Measurements from ENCODE around the gene KLHL42.
"Not testable (repeated sequence)": the region's sequence is repeated elsewhere in the genome, so short reads cannot be mapped to it uniquely, and the experiment has no call there.

KLHL42 gene

DNA sequence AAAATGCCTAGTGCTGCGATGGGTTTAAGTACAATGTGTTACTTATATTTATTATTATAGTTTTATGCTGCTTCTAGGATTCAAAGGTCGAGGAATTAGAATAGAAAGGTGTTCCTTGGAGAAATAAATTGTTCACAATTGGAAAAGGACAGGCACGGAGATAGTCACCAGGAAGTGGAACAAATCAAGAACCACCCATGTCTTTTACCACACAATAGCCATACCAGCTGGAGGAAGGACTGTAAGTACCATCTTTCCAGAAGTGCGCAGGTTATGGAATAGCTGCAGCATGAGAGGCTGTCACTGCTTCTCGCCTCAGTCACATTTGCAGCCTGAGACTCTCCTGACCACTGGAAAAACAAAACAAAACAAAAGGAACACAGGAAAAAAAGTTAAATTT lies 40.5 kb downstream of the KLHL42 start:
- no peak for DNase-seq

DNA sequence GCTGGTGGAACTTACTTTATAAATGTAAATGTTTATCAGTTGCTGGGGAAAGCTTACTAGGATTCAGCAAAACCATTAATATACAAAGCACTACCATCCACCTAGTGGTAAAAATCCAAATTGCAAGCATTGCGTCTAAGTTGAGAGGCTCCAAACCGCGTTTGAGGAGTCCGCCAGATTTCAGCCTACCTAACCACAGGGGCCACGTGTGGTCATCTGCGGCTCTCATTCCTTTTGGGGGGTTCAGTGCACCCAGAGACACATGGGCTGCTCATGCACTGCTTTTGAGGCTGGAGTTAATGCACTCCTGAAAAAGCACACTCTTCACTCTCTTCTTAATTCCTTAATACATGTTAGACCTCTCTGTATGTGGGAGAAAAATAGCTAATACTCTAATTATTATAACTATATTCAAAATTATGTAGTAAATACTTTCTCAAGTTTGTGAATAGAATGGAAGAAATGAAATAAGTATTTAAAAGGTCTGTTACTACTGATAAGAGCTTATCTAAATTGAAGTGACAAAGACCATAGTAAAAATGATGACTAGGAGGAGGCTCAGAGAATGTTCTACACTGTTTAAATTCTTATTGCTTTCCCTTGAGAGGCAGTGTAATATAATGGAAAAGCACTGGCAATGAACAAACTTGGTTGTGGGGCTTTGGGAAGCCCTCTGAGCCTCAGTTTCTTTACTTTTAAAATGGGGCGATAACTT lies 41.4 kb downstream of the KLHL42 start:
- peak; percentile 72 for DNase-seq

DNA sequence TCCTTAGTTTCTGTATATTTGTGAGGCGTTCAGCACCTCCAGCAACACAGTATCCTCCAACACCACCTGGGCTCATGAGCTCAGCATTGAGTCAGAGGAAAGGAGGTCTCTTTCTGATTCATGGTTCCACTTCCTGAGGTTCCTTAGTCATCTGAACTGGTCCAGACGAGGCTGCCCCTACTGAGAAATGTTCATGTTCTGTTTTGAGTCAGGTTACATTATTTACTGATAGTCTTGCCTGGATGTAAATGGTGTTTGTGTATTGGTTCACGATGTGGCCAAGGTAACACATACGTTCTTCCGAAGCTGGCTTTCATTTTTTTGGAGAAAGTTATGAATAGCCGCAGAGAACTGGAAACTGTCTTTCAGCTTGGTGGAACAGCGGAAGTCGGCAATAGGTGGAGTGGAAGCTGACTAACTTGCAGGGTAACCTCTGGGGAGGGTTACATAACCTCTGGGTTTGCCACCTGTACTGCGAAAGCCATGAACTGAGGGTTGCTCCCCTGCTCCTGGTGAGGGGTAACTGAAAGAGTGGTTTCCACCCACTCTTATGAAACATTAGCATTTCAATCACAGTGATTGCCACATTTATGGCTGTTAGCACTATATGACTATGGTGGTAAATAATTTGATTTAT lies 42.2 kb downstream of the KLHL42 start:
- DNase-seq: peak; percentile 28

DNA sequence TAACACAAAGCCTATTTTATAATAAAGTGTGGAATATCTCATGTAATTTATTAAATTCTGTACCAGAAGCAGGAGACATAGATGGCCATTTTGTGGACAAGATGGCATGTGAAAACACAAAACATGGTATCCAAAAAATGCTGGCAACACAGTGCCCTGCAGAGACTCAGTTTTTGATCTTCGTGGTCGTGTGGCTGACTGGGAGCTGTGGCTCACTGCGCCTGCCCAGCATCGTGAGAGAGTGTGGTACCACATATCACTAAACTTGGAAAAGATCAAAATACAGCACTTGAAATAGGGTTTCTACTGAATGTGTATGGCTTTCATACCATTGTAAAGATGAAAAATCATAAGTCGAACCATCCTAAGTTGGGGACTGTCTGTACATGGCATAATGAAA lies 43.0 kb downstream of the KLHL42 start:
- DNase-seq: no peak

GRCh38 chr12:27824126-27824842 lies 44.3 kb downstream of the KLHL42 start:
- no peak for DNase-seq

- no peak for DNase-seq
Measured at GRCh38 chr12:27826076-27826475, 46.0 kb downstream of the KLHL42 start.

DNA sequence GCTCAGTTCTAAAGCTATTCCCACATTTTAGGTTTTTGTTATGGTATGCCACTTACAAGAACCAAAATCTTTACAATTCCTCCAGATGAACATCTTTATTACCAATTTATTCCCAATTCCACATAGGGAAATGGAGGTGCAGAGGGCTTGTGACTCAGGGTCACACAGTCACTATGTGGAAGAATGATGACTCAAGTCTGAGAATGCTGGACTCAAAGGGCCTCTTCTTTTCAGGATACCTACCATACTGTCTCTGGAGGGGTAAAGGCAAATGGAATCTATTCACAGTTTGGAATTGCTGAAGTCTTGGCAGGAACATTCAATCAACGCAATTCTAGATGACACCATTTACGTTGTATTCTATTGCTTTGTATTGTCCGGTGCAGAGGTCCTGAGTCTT lies 48.2 kb downstream of the KLHL42 start:
- no peak for DNase-seq

- no peak for DNase-seq
Measured at GRCh38 chr12:27838543-27839185, 58.6 kb downstream of the KLHL42 start.

GRCh38 chr12:27840229-27840999 lies 60.4 kb downstream of the KLHL42 start:
- DNase-seq: peak; percentile 21

DNA sequence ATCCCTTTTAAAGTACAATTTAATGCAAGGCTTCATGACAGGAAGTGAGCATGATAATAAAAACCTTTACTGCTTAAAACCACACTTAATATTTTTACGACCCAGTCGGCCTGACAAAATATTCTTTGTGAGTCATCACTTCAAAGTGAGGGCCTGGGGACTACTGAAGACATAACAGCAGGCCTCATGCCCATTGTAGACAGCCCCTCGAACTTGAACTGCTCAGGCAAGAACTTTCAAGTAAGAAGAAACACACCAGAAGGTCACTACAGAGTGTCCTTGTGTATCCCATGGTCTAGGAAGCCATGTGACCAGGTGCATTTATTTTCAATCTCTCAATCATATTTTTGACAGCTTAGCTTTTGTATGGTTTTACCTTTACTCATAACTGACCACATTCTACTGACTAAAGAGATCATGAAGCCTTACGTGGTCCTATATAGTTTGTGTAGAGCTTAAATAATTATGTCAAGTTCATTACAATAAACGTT lies 61.4 kb downstream of the KLHL42 start:
- DNase-seq: peak; percentile 45

GRCh38 chr12:27843714-27844245 lies 63.7 kb downstream of the KLHL42 start:
- DNase-seq: peak; percentile 96

- DNase-seq: no peak
Measured at GRCh38 chr12:27844366-27845090, 64.5 kb downstream of the KLHL42 start.

DNA sequence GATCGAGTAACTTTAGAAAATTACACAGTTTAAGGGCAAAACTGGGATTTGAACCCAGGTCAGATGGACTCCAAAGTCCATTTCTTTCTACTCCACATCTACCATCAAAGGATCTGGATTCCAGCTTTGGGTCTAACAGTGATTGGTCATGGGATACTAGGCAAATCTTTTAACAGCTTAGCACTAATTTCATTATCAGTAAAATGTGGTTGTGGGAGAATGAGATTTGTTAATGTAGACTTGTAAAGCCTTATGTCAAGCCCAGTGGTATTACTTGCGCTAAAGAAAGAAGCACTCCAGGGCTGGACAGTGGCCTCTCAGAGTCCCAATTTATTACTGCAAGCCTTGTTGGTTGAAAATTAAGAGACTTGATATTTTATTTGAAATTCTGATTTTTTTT lies 65.2 kb downstream of the KLHL42 start:
- DNase-seq: no peak

DNA sequence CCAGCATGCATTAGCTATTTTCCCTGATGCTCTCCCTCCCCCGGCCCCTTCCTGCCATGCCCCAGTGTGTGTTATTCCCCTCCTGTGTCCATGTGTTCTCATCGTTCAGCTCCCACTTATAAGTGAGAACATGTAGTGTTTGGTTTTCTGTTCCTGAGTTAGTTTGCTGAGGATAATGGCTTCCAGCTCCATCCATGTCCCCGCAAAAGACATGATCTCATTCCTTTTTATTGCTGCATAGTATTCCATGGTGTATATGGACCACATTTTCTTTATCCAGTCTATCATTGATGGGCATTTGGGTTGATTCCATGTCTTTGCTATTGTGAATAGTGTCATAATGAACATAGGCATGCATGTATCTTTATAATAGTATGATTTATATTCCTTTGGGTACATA lies 65.7 kb downstream of the KLHL42 start:
- not testable (repeated sequence) for DNase-seq

DNA sequence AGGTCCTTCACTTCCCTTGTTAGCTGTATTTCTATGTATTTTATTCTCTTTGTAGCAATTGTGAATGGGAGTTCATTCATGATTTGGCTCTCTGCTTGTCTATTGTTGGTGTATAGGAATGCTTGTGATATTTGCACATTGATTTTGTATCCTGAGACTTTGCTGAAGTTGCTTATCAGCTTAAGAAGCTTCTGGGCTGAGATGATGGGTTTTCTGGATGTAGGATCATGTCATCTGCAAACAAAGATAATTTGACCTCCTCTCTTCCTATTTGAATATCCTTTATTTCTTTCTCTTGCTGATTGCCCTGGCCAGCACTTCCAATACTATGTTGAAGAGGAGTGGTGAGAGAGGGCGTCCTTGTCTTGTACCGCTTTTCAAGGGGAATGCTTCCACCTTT lies 67.3 kb downstream of the KLHL42 start:
- DNase-seq: not testable (repeated sequence)

GRCh38 chr12:27851311-27851710 lies 71.3 kb downstream of the KLHL42 start:
- DNase-seq: no peak

DNA sequence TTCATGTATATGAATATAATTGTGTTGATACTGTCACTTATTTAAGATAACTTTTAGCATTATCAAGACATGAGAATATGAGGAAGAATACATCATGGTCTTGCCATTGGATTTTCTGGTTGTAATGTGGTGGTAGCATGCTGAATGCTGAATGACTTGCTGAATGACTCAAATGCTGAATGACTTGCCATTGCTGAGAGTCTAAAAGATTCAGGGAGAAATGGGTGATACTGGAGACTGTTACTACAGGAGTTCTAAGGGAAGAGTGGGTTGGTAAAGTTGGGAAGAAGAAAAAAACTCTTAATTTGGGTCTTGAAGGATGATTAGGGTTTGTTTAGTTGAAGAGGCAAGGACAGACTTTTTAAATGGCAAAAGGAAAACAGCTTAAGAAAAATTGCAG lies 72.1 kb downstream of the KLHL42 start:
- DNase-seq: no peak

Data from fibroblast of skin of scalp (primary cell).